ENCODE results near the gene SERPINB8. TPM values are rescaled to one million over a fixed set of nuclear protein-coding genes. Genes with fewer than 3 reads are reported as not detected.
A peak's percentile ranks its signal among the peaks of the same experiment; 100 is the strongest.
"Not testable (repeated sequence)": the region's sequence is repeated elsewhere in the genome, so short reads cannot be mapped to it uniquely, and the experiment has no call there.

SERPINB8 gene
- polyA plus RNA-seq (2012; ENCODE audit: low read depth, missing spikeins) = 12.5 TPM

GRCh38 chr18:63969942-63970808, at the start of gene SERPINB8:
TSS of gene SERPINB8 (plus strand) at chr18:63970081. CDS start at chr18:63978309, 8,228 bp downstream.
- DNase-seq (ENCODE audit: insufficient read length, low spot score) (peak; percentile 66), FAIRE-seq (peak; percentile 94)
- TF ChIP-seq TAF1 (IDR thresholded peaks at IDR 0.05; ENCODE audit: low read depth, low read length) (0 out of 2 replicates have a peak, but pooled peaks have one; percentile 43), SPI1 (IDR thresholded peaks at IDR 0.05; ENCODE audit: low read depth, low read length) (no peak), POU2F2 (IDR thresholded peaks at IDR 0.05; ENCODE audit: low read depth, low read length) (0 out of 2 replicates have a peak, but pooled peaks have one; percentile 14), POLR2AphosphoS5 (IDR thresholded peaks at IDR 0.05; ENCODE audit: low read depth, low read length) (peak; percentile 71), PAX5 (IDR thresholded peaks at IDR 0.05; ENCODE audit: insufficient read depth, low read length, severe bottlenecking) (no peak), POLR2A (IDR thresholded peaks at IDR 0.05; ENCODE audit: low read depth, low read length) (peak; percentile 58; the same call in 1 of the 2 replicates)

GRCh38 chr18:63922049-63922448, 47.8 kb upstream of the SERPINB8 start:
- no peak for TF ChIP-seq POLR2A (IDR thresholded peaks at IDR 0.05; ENCODE audit: low read depth, low read length)
- no peak for TF ChIP-seq PAX5 (IDR thresholded peaks at IDR 0.05; ENCODE audit: insufficient read depth, low read length, severe bottlenecking)
- TF ChIP-seq SPI1 (IDR thresholded peaks at IDR 0.05; ENCODE audit: low read depth, low read length) = no peak
- TF ChIP-seq TAF1 (IDR thresholded peaks at IDR 0.05; ENCODE audit: low read depth, low read length) = no peak
- TF ChIP-seq POU2F2 (IDR thresholded peaks at IDR 0.05; ENCODE audit: low read depth, low read length) = no peak
- TF ChIP-seq POLR2AphosphoS5 (IDR thresholded peaks at IDR 0.05; ENCODE audit: low read depth, low read length) = no peak
- DNase-seq (ENCODE audit: insufficient read length, low spot score) (no peak), FAIRE-seq (no peak)

- TF ChIP-seq SPI1 (IDR thresholded peaks at IDR 0.05; ENCODE audit: low read depth, low read length) = no peak
- no peak for TF ChIP-seq POLR2A (IDR thresholded peaks at IDR 0.05; ENCODE audit: low read depth, low read length)
- no peak for TF ChIP-seq PAX5 (IDR thresholded peaks at IDR 0.05; ENCODE audit: insufficient read depth, low read length, severe bottlenecking)
- TF ChIP-seq POU2F2 (IDR thresholded peaks at IDR 0.05; ENCODE audit: low read depth, low read length) = no peak
- TF ChIP-seq POLR2AphosphoS5 (IDR thresholded peaks at IDR 0.05; ENCODE audit: low read depth, low read length) = no peak
- TF ChIP-seq TAF1 (IDR thresholded peaks at IDR 0.05; ENCODE audit: low read depth, low read length) = no peak
- FAIRE-seq (no peak), DNase-seq (ENCODE audit: insufficient read length, low spot score) (no peak)
Observed at GRCh38 chr18:63924551-63924950, 45.3 kb upstream of the SERPINB8 start.

GRCh38 chr18:63928331-63928730, 41.5 kb upstream of the SERPINB8 start:
- TF ChIP-seq POLR2AphosphoS5 (IDR thresholded peaks at IDR 0.05; ENCODE audit: low read depth, low read length) = no peak
- no peak for TF ChIP-seq POU2F2 (IDR thresholded peaks at IDR 0.05; ENCODE audit: low read depth, low read length)
- no peak for TF ChIP-seq SPI1 (IDR thresholded peaks at IDR 0.05; ENCODE audit: low read depth, low read length)
- no peak for TF ChIP-seq POLR2A (IDR thresholded peaks at IDR 0.05; ENCODE audit: low read depth, low read length)
- no peak for TF ChIP-seq TAF1 (IDR thresholded peaks at IDR 0.05; ENCODE audit: low read depth, low read length)
- no peak for TF ChIP-seq PAX5 (IDR thresholded peaks at IDR 0.05; ENCODE audit: insufficient read depth, low read length, severe bottlenecking)
- no peak for DNase-seq (ENCODE audit: insufficient read length, low spot score)
- FAIRE-seq = no peak

GRCh38 chr18:63929369-63929768, 40.5 kb upstream of the SERPINB8 start:
- not testable (repeated sequence) for FAIRE-seq; DNase-seq (ENCODE audit: insufficient read length, low spot score)

- FAIRE-seq = no peak
- no peak for DNase-seq (ENCODE audit: insufficient read length, low spot score)
- no peak for TF ChIP-seq POLR2AphosphoS5 (IDR thresholded peaks at IDR 0.05; ENCODE audit: low read depth, low read length)
- TF ChIP-seq POU2F2 (IDR thresholded peaks at IDR 0.05; ENCODE audit: low read depth, low read length) = no peak
- TF ChIP-seq SPI1 (IDR thresholded peaks at IDR 0.05; ENCODE audit: low read depth, low read length) = no peak
- no peak for TF ChIP-seq PAX5 (IDR thresholded peaks at IDR 0.05; ENCODE audit: insufficient read depth, low read length, severe bottlenecking)
- no peak for TF ChIP-seq POLR2A (IDR thresholded peaks at IDR 0.05; ENCODE audit: low read depth, low read length)
Observed at GRCh38 chr18:63930773-63931354, 39.0 kb upstream of the SERPINB8 start.

- TF ChIP-seq SPI1 (IDR thresholded peaks at IDR 0.05; ENCODE audit: low read depth, low read length) (no peak), PAX5 (IDR thresholded peaks at IDR 0.05; ENCODE audit: insufficient read depth, low read length, severe bottlenecking) (no peak), POLR2AphosphoS5 (IDR thresholded peaks at IDR 0.05; ENCODE audit: low read depth, low read length) (no peak), TAF1 (IDR thresholded peaks at IDR 0.05; ENCODE audit: low read depth, low read length) (no peak), POLR2A (IDR thresholded peaks at IDR 0.05; ENCODE audit: low read depth, low read length) (0 out of 2 replicates have a peak, but pooled peaks have one; percentile 30), POU2F2 (IDR thresholded peaks at IDR 0.05; ENCODE audit: low read depth, low read length) (no peak)
- DNase-seq (ENCODE audit: insufficient read length, low spot score) = peak; percentile 65
- peak; percentile 98 for FAIRE-seq
Observed at GRCh38 chr18:63936156-63936931, 33.5 kb upstream of the SERPINB8 start.

- no peak for DNase-seq (ENCODE audit: insufficient read length, low spot score)
- peak; percentile 72 for FAIRE-seq
Observed at GRCh38 chr18:63936932-63937393, 32.9 kb upstream of the SERPINB8 start.

GRCh38 chr18:63940008-63940407, 29.9 kb upstream of the SERPINB8 start:
- TF ChIP-seq POU2F2 (IDR thresholded peaks at IDR 0.05; ENCODE audit: low read depth, low read length) (no peak), POLR2AphosphoS5 (IDR thresholded peaks at IDR 0.05; ENCODE audit: low read depth, low read length) (no peak), POLR2A (IDR thresholded peaks at IDR 0.05; ENCODE audit: low read depth, low read length) (no peak), SPI1 (IDR thresholded peaks at IDR 0.05; ENCODE audit: low read depth, low read length) (no peak), PAX5 (IDR thresholded peaks at IDR 0.05; ENCODE audit: insufficient read depth, low read length, severe bottlenecking) (no peak), TAF1 (IDR thresholded peaks at IDR 0.05; ENCODE audit: low read depth, low read length) (no peak)
- DNase-seq (ENCODE audit: insufficient read length, low spot score) (no peak), FAIRE-seq (no peak)

More at GRCh38 chr18:63936932-63937393, 32.9 kb upstream of the SERPINB8 start:
- TF ChIP-seq SPI1 (IDR thresholded peaks at IDR 0.05; ENCODE audit: low read depth, low read length) (peak; percentile 87), PAX5 (IDR thresholded peaks at IDR 0.05; ENCODE audit: insufficient read depth, low read length, severe bottlenecking) (no peak)

- DNase-seq (ENCODE audit: insufficient read length, low spot score); FAIRE-seq: not testable (repeated sequence)
Observed at GRCh38 chr18:63940543-63941050, 29.3 kb upstream of the SERPINB8 start.

All from GM12891 (cell line).